Activated naive CD8-positive, alpha-beta T cell treated with anti-CD3 and anti-CD28 coated beads, Interleukin-2, amount 50 U/mL, for 24 hours (primary cell): ENCODE measurements around the gene SNX5.

ENCODE experiments used
- ATAC-seq: fragments of 150-1000 bp; cut with Tn5 transposase; one replicate; pipeline ENCODE4 v1.10.0; 2021
- DNase-seq: peaks from one replicate; pipeline ENCODE4 v3.0.0; 2021
- H3K27ac Mint-ChIP-seq: one replicate; pipeline ENCODE4 v1.8.0; 2021; ENCODE audit warnings: mild to moderate bottlenecking, mixed read lengths
- H3K27me3 Mint-ChIP-seq: one replicate; pipeline ENCODE4 v1.8.0; 2021; ENCODE audit warnings: mixed read lengths
- H3K36me3 Mint-ChIP-seq: one replicate; pipeline ENCODE4 v1.8.0; 2021; ENCODE audit warnings: low read depth, mixed read lengths
- H3K4me1 Mint-ChIP-seq: one replicate; pipeline ENCODE4 v1.8.0; 2021; ENCODE audit warnings: mixed read lengths
- H3K4me3 Mint-ChIP-seq: one replicate; pipeline ENCODE4 v1.8.0; 2021; ENCODE audit warnings: mild to moderate bottlenecking, moderate library complexity, mixed read lengths
- H3K9me3 Mint-ChIP-seq: one replicate; pipeline ENCODE4 v1.8.0; 2021; ENCODE audit warnings: mixed read lengths

The SNX5 gene

DNA sequence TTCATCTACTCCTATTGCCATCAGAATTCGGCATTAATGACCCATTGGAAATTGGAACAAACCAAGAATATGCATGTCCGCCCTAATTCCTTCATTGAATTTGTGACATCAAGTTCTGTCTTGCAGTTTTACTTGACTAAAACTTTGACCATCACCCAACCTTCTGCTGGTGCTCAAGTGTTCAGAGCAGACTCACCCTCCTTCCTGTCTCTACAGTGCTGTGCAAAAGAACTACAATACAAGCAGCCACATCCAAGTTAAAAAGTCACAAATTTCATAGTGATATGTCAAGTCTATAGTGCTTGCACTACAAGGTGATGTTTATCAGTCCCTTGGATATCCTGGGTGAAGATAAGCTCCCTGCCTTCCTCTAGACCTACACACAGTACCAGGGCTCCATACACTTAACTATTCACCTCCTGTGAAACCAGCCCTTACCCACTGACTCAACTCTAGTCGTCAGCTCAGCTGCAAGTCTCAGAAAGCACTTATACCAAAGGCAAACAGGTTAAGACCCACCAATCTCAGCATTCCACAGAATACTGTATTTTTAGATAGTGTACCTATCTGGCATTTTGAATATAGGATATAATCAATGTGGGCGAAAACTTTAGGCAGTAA, 23.6 kb downstream of the SNX5 start:
- Mint-ChIP-seq H3K36me3 (peaks cover 90% of the 10 kb centered on the region), H3K9me3 (no peaks in the 10 kb centered on the region), H3K27me3 (no peaks in the 10 kb centered on the region), H3K4me1 (peaks cover 17% of the 10 kb centered on the region), H3K27ac (peak overlapping the region; percentile 67), H3K4me3 (no peak overlapping the region)
- no peak for ATAC-seq
- no peak for DNase-seq

DNA sequence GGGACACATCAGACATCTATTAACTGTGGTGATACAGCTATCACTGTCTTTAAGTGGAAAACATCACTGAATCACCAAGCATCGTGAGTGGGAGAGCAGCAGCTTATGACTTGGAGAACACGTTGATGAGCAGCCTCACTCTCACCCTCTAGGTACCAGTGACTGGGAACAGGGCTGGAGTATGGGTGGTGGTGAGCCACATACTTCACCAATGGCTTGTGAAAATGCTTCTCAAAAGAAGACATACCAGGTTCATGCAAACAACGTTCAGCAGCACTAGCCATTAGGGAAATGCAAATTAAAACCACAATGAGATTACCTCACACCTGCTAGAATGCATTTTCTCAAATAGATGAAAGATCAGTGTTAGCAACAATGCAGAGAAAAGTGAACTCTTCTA, 25.3 kb downstream of the SNX5 start:
- no peak for ATAC-seq
- Mint-ChIP-seq H3K27ac (no peak overlapping the region), H3K27me3 (no peaks in the 10 kb centered on the region), H3K36me3 (peaks cover 74% of the 10 kb centered on the region), H3K9me3 (no peaks in the 10 kb centered on the region), H3K4me3 (no peak overlapping the region), H3K4me1 (peaks cover 27% of the 10 kb centered on the region)
- DNase-seq, result no peak

DNA sequence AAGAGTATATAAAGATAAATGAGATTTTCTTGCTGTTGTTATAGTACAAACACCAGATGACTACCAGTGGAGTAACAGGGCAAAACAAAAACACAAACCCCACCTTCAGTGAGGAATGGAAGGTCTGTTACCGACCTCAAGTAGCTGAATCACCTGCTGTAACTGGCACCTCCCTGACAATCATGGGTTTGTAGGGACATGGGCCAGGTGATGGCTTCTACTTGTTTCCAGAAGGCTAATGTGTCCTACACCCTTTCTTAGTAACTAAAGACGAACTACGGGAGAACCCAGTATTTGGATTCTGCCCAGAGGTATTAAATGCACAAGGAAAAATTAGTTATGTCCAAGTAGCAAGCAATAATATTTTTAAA, 26.8 kb downstream of the SNX5 start:
- ATAC-seq (no peak), DNase-seq (no peak)
- Mint-ChIP-seq H3K36me3 (peaks cover 60% of the 10 kb centered on the region), H3K4me3 (no peak overlapping the region), H3K27ac (no peak overlapping the region), H3K4me1 (peaks cover 26% of the 10 kb centered on the region), H3K9me3 (no peaks in the 10 kb centered on the region), H3K27me3 (no peaks in the 10 kb centered on the region)

DNA sequence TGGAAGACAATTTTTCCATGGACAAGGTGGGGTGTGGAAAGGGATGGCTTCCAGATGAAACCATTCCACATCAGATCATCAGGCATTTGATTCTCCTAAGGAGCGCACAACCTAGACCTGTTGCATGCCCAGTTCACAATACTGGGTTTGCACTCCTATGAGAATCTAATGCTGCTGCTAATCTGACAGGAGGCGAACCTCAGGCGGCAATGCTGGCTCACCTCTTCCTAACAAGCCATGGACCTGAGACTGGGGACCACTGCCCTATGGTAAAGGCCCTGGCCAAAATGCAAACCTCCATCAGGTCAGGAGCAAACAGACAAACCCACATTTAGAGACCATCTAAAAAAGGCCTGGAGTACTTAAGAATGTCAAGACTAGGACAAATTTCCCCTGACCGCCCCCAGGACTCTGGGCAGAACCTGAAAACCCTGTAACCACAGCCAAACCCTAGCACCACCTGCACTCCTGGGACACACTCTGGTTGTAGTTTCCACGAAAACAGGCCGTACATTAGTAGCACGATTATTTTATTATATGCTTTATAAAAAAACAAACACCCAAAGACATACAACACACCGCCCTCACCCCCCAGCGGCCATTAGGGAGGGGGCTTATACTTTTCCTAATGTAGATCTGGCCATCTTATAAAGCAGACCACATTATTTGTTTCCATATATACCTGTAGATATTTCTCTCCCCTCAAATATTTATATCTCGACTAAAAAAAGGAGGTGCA, 27.3 kb downstream of the SNX5 start:
- no peaks in the 10 kb centered on the region for H3K9me3 Mint-ChIP-seq
- DNase-seq (no peak), ATAC-seq (no peak)
- H3K27ac Mint-ChIP-seq, result no peak overlapping the region
- no peak overlapping the region for H3K4me3 Mint-ChIP-seq
- no peaks in the 10 kb centered on the region for H3K27me3 Mint-ChIP-seq
- H3K36me3 Mint-ChIP-seq, result peaks cover 55% of the 10 kb centered on the region
- peaks cover 28% of the 10 kb centered on the region for H3K4me1 Mint-ChIP-seq

- Mint-ChIP-seq H3K9me3 (no peaks in the 10 kb centered on the region), H3K27me3 (no peaks in the 10 kb centered on the region), H3K4me3 (no peak overlapping the region), H3K36me3 (peaks cover 46% of the 10 kb centered on the region), H3K27ac (no peak overlapping the region), H3K4me1 (peaks cover 28% of the 10 kb centered on the region)
- ATAC-seq (peak; percentile 14), DNase-seq (no peak)
These were observed 28.2 kb downstream of the SNX5 start for GRCh38 chr20:17940224-17940971.

- DNase-seq, result no peak
- Mint-ChIP-seq H3K4me3 (no peak overlapping the region), H3K27me3 (no peaks in the 10 kb centered on the region), H3K27ac (peak overlapping the region; percentile 18), H3K36me3 (peaks cover 39% of the 10 kb centered on the region), H3K4me1 (peaks cover 28% of the 10 kb centered on the region), H3K9me3 (no peaks in the 10 kb centered on the region)
- ATAC-seq, result peak; percentile 26
These were observed 28.9 kb downstream of the SNX5 start for GRCh38 chr20:17939622-17940223.

DNA sequence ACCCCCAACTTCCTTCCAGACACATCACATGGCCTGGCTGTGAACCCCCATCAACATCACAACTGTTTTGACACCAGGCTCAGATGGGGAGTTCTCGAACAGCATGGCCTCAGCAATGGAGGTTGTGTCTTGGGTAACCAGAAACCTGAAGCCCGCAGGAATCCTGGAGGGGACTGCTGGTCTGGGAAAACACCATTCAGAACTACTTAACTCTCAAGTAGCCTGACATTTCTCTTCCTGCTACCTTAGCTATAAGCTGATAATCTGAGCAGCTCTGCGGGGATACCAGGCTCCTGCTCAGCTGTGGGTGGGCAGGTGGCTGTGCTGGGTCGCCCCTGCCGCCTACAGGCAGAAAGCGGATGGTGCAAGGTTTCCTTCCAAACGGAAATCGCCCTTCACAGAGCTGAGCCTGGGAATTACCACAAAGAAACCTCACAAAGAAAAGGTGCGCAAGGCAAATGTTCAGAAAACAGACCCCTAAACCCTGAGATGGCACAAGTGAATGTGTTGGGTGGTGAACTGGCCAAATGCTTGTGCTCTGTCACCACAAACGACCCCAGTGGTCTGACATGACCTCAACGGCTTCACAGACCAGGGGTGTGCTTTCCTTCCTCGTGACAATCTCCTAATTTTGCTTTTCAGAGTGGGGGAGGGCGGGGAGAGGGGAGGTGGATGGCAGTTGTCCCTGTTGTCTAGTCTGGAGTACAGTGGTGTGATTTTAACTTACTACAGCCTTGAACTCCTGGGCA, 29.5 kb downstream of the SNX5 start:
- Mint-ChIP-seq H3K4me3 (no peak overlapping the region), H3K27ac (peak overlapping the region; percentile 40), H3K4me1 (peaks cover 27% of the 10 kb centered on the region), H3K27me3 (no peaks in the 10 kb centered on the region), H3K36me3 (peaks cover 37% of the 10 kb centered on the region), H3K9me3 (no peaks in the 10 kb centered on the region)
- DNase-seq, result peak; percentile 67
- ATAC-seq, result peak; percentile 77

- H3K36me3 Mint-ChIP-seq, result peaks cover 18% of the 10 kb centered on the region
- no peak overlapping the region for H3K27ac Mint-ChIP-seq
- peaks cover 21% of the 10 kb centered on the region for H3K4me1 Mint-ChIP-seq
- no peak overlapping the region for H3K4me3 Mint-ChIP-seq
- H3K9me3 Mint-ChIP-seq, result peaks cover 3% of the 10 kb centered on the region
- H3K27me3 Mint-ChIP-seq, result peaks cover 3% of the 10 kb centered on the region
- ATAC-seq (no peak), DNase-seq (no peak)
These were observed 31.5 kb downstream of the SNX5 start for GRCh38 chr20:17936761-17937732.

GRCh38 chr20:17936286-17936760, 32.3 kb downstream of the SNX5 start:
- no peak overlapping the region for H3K27ac Mint-ChIP-seq
- no peak overlapping the region for H3K4me3 Mint-ChIP-seq
- peaks cover 4% of the 10 kb centered on the region for H3K9me3 Mint-ChIP-seq
- H3K4me1 Mint-ChIP-seq, result peaks cover 21% of the 10 kb centered on the region
- ATAC-seq, result no peak
- H3K36me3 Mint-ChIP-seq, result peaks cover 11% of the 10 kb centered on the region
- peaks cover 4% of the 10 kb centered on the region for H3K27me3 Mint-ChIP-seq
- no peak for DNase-seq

DNA sequence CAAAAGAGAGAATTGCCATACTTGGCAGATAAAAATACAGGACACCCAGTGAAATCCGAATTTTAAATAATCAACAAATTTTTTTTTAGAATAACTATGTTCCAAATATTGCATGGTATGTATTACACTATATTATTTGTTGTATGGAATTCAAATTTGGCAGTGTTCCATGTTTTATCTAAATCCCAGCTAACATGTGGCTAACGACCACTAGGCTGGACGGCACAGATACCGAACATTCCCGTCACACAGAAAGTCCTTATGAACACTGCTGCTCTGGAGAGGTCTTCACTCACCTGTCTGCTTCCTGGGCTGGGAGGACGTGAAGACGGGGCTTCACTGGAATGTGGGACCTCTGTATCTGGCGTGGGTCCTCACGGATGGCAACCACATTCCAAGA, 32.8 kb downstream of the SNX5 start:
- no peak for ATAC-seq
- DNase-seq, result no peak

GRCh38 chr20:17935186-17935585, 33.4 kb downstream of the SNX5 start:
- peaks cover 1% of the 10 kb centered on the region for H3K36me3 Mint-ChIP-seq
- peaks cover 4% of the 10 kb centered on the region for H3K27me3 Mint-ChIP-seq
- H3K4me1 Mint-ChIP-seq, result peaks cover 15% of the 10 kb centered on the region
- H3K27ac Mint-ChIP-seq, result no peak overlapping the region
- peaks cover 4% of the 10 kb centered on the region for H3K9me3 Mint-ChIP-seq
- ATAC-seq (no peak), DNase-seq (no peak)
- no peak overlapping the region for H3K4me3 Mint-ChIP-seq

More for the DNA sequence above, 32.8 kb downstream of the SNX5 start:
- Mint-ChIP-seq H3K36me3 (peaks cover 7% of the 10 kb centered on the region), H3K4me1 (peaks cover 20% of the 10 kb centered on the region), H3K27ac (no peak overlapping the region), H3K4me3 (no peak overlapping the region), H3K9me3 (peaks cover 4% of the 10 kb centered on the region), H3K27me3 (peaks cover 4% of the 10 kb centered on the region)

GRCh38 chr20:17934141-17934862, 34.3 kb downstream of the SNX5 start:
- Mint-ChIP-seq H3K4me1 (peaks cover 6% of the 10 kb centered on the region), H3K36me3 (no peaks in the 10 kb centered on the region), H3K4me3 (no peak overlapping the region), H3K9me3 (peaks cover 4% of the 10 kb centered on the region), H3K27me3 (peaks cover 4% of the 10 kb centered on the region), H3K27ac (no peak overlapping the region)
- no peak for ATAC-seq
- no peak for DNase-seq

DNA sequence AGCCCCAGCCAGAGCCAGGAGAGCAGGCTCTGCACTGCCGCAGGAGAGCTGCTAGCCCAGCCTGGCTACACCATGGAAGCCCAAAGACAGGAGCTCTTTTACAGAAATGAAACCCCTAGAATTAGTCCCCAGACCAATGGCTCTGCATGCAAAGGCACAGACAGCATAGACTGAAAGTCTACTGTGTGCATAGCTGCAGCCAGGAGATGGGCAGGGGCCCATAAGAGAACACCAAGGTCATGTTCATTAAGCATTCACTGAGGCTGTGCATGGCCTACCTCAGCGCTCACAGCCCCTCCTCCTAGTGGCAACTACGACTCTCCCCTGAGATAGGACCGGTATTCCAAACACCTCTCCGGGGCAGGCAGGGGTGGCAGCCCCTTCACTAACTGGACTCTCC, 34.9 kb downstream of the SNX5 start:
- H3K9me3 Mint-ChIP-seq, result peaks cover 4% of the 10 kb centered on the region
- no peak for ATAC-seq
- peaks cover 2% of the 10 kb centered on the region for H3K4me1 Mint-ChIP-seq

More for the DNA sequence above, 34.9 kb downstream of the SNX5 start:
- Mint-ChIP-seq H3K36me3 (no peaks in the 10 kb centered on the region), H3K27ac (no peak overlapping the region), H3K4me3 (no peak overlapping the region), H3K27me3 (peaks cover 4% of the 10 kb centered on the region)
- DNase-seq, result no peak
